ENCODE data around the gene USP10. TPM values are rescaled to one million over a fixed set of nuclear protein-coding genes. Genes with fewer than 3 reads are reported as not detected.

USP10 gene
- total RNA-seq, 1 donor from 2014 or later = 33.7 TPM

DNA sequence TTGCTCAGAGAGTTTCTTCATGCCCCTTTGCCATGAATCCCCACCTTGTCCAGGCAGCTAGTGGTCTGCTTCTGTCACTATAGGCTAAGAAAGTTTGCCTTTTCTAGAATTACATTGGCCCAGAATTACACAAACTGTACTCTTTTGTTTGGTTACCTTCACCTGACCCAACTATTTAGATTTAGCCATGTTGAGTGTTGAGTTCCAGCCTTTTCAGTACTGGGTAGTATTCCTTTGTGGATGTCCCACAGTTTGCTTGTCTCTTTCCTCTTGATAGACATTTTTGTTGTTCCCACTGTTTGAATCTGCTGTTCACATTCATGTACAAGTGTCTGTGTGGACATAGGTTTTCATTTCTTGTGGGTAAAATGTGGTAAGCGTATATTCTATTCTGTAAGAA, 22.3 kb downstream of the USP10 start:
- DNase-seq (ENCODE audit: low read depth) (no peak), FAIRE-seq (no peak)
- H3K27me3 ChIP-seq (ENCODE audit: control insufficient read depth, insufficient read depth, low read length) = no peaks in the 10 kb centered on the region
- no peaks in the 10 kb centered on the region for H3K36me3 ChIP-seq (ENCODE audit: control insufficient read depth, insufficient read depth, low read length)
- H3K4me3 ChIP-seq (ENCODE audit: low read depth, low read length) = no peak overlapping the region
- TF ChIP-seq, protein P1, sequence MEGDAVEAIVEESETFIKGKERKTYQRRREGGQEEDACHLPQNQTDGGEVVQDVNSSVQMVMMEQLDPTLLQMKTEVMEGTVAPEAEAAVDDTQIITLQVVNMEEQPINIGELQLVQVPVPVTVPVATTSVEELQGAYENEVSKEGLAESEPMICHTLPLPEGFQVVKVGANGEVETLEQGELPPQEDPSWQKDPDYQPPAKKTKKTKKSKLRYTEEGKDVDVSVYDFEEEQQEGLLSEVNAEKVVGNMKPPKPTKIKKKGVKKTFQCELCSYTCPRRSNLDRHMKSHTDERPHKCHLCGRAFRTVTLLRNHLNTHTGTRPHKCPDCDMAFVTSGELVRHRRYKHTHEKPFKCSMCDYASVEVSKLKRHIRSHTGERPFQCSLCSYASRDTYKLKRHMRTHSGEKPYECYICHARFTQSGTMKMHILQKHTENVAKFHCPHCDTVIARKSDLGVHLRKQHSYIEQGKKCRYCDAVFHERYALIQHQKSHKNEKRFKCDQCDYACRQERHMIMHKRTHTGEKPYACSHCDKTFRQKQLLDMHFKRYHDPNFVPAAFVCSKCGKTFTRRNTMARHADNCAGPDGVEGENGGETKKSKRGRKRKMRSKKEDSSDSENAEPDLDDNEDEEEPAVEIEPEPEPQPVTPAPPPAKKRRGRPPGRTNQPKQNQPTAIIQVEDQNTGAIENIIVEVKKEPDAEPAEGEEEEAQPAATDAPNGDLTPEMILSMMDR (IDR thresholded peaks at IDR 0.05; ENCODE audit: insufficient read depth, low read length, severe bottlenecking) = no peak

GRCh38 chr16:84723906-84724305, 24.1 kb downstream of the USP10 start:
- H3K27me3 ChIP-seq (ENCODE audit: control insufficient read depth, insufficient read depth, low read length) = no peaks in the 10 kb centered on the region
- H3K4me3 ChIP-seq (ENCODE audit: low read depth, low read length) = no peak overlapping the region
- H3K36me3 ChIP-seq (ENCODE audit: control insufficient read depth, insufficient read depth, low read length) = no peaks in the 10 kb centered on the region
- TF ChIP-seq, protein P1 (IDR thresholded peaks at IDR 0.05; ENCODE audit: insufficient read depth, low read length, severe bottlenecking) = no peak
- FAIRE-seq (no peak), DNase-seq (ENCODE audit: low read depth) (no peak)

- TF ChIP-seq, protein P1 (IDR thresholded peaks at IDR 0.05; ENCODE audit: insufficient read depth, low read length, severe bottlenecking) = no peak
- Histone ChIP-seq H3K4me3 (ENCODE audit: low read depth, low read length) (no peak overlapping the region), H3K27me3 (ENCODE audit: control insufficient read depth, insufficient read depth, low read length) (no peaks in the 10 kb centered on the region), H3K36me3 (ENCODE audit: control insufficient read depth, insufficient read depth, low read length) (no peaks in the 10 kb centered on the region)
- FAIRE-seq = no peak
- no peak for DNase-seq (ENCODE audit: low read depth)
Observed at GRCh38 chr16:84724606-84725309, 25.0 kb downstream of the USP10 start.

DNA sequence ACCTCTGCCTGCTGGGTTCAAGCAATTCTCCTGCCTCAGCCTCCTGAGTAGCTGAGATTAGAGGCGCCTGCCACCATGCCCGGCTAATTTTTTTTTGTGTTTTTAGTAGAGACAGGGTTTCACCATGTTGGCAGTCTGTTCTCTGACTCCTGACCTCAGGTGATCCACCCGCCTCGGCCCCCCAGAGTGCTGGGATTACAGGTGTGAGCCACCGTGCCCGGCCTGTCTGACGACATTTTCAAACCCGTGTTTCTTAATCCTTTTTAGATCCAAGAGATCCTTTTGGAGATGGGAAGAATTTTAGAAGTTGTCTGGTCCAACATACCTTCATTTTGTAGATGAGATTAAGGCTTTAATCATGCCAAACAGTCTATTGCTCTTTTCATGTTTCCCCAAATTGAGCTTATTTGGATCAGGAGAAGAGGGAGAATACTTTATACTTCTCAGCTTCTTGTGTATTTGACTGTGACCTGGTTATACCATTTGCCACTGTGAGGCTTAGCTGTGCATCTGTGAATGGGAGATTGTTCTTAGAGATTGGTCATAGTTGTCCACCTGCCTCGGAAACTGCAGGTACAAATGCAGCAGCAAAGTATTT, 25.8 kb downstream of the USP10 start:
- H3K36me3 ChIP-seq (ENCODE audit: control insufficient read depth, insufficient read depth, low read length) = no peaks in the 10 kb centered on the region
- no peaks in the 10 kb centered on the region for H3K27me3 ChIP-seq (ENCODE audit: control insufficient read depth, insufficient read depth, low read length)
- FAIRE-seq = no peak
- TF ChIP-seq, protein P1 (IDR thresholded peaks at IDR 0.05; ENCODE audit: insufficient read depth, low read length, severe bottlenecking) = no peak
- H3K4me3 ChIP-seq (ENCODE audit: low read depth, low read length) = no peak overlapping the region
- no peak for DNase-seq (ENCODE audit: low read depth)

DNA sequence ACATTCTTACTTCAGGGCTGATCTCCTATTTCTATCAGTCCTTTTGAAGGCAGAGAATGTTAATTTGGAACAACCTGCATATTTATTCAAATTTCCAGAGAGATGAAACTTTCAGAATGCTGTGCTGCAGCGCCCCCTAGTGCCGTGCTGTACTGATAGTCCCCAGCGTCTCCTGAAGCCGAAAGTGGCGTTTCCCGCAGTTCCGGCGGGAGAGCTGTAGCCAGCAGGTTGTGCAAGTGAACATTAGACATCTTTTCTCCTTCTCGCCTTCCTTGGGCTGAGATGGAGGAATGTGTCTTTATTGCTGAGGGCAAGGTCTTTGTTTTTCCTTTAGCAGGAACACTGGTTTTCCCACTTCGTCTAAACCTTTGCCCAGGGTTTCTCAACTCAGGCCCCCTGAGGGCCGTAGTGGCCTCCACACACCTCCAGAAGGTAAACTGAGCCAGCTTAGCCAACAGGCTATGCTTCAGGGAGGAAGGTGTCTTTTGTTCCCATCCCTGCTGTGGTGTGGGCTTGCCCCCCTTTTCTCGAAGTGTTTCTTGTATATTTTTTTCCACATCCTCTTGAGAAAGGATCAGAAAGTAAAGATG, 26.4 kb downstream of the USP10 start:
- Histone ChIP-seq H3K27me3 (ENCODE audit: control insufficient read depth, insufficient read depth, low read length) (no peaks in the 10 kb centered on the region), H3K4me3 (ENCODE audit: low read depth, low read length) (no peak overlapping the region), H3K36me3 (ENCODE audit: control insufficient read depth, insufficient read depth, low read length) (no peaks in the 10 kb centered on the region)
- TF ChIP-seq, protein P1 (IDR thresholded peaks at IDR 0.05; ENCODE audit: insufficient read depth, low read length, severe bottlenecking) = peak; percentile 88
- FAIRE-seq = no peak
- DNase-seq (ENCODE audit: low read depth) = peak; percentile 67

Data from bronchial epithelial cell (primary cell).